H1 (cell line): Measurements from ENCODE around the gene TUBGCP2. TPM values are rescaled to one million over a fixed set of nuclear protein-coding genes. Genes with fewer than 3 reads are reported as not detected.

Source experiments
- CTCF ChIA-PET: fragments of 300-600 bp; sonication (Branson Sonifier 250); formaldehyde crosslinking; loops from one replicate; lab custom pipeline; 2021; ENCODE audit not compliant: partially characterized antibody; lab: Charles Lee
- POLR2A ChIA-PET: fragments of 300-600 bp; sonication (Branson Sonifier 250); formaldehyde crosslinking; loops from one replicate; lab custom pipeline; 2021; ENCODE audit warnings: inconsistent platforms; ENCODE audit not compliant: partially characterized antibody; lab: Charles Lee
- DNase-seq, 2 experiments: peaks; one replicate each; pipeline versions ENCODE4 v3.0.0 to v3.0.0-alpha.2; 2010 to 2022; ENCODE audit warnings: low spot score in 2 of 2, low read depth in 1 of 2, mixed read lengths in 1 of 2
- FAIRE-seq: peaks from 2 replicates; lab custom pipeline; 2011; peaks lifted over from hg19 to GRCh38; lab: Jason Lieb, UNC
- H2AFZ ChIP-seq: 2 replicates; pipeline ENCODE4 v1.8.1; 2012; ENCODE audit warnings: low read length, inconsistent platforms
- H2AK5ac ChIP-seq: 2 replicates; pipeline ENCODE4 v1.6.1; 2013; ENCODE audit warnings: low read depth, low read length
- H2BK120ac ChIP-seq: replicated peaks from 2 replicates; pipeline ENCODE3; 2013; ENCODE audit warnings: low read depth, low read length, inconsistent platforms
- H2BK12ac ChIP-seq: 2 replicates; pipeline ENCODE4 v1.6.1; 2013; ENCODE audit warnings: low read depth, low read length
- H2BK15ac ChIP-seq: 2 replicates; pipeline ENCODE4 v1.6.1; 2013; ENCODE audit warnings: low read length
- H2BK20ac ChIP-seq: 2 replicates; pipeline ENCODE4 v1.6.1; 2013; ENCODE audit warnings: low read length
- H2BK5ac ChIP-seq: 2 replicates; pipeline ENCODE4 v1.6.1; 2013; ENCODE audit warnings: low read depth, low read length
- H3K14ac ChIP-seq: 2 replicates; pipeline ENCODE4 v1.6.1; 2013; ENCODE audit warnings: inconsistent platforms; ENCODE audit not compliant: insufficient read length
- H3K18ac ChIP-seq: 2 replicates; pipeline ENCODE4 v1.6.1; 2013; ENCODE audit warnings: low read length; ENCODE audit errors: extremely low read depth
- H3K23ac ChIP-seq: 2 replicates; pipeline ENCODE4 v1.6.1; 2013; ENCODE audit warnings: inconsistent platforms; ENCODE audit not compliant: insufficient read length
- H3K23me2 ChIP-seq: 2 replicates; pipeline ENCODE4 v1.6.1; 2013; ENCODE audit warnings: low read depth, low read length
- H3K27ac ChIP-seq: 2 replicates; pipeline ENCODE4 v1.6.1; 2011; ENCODE audit warnings: low read depth, low read length, inconsistent platforms
- H3K27me3 ChIP-seq, 4 experiments: replicated peaks in 1 of 4; 1 replicate in 1 of 4; 2 replicates in 3 of 4; pipeline versions ENCODE4 v1.6.1 to v1.8.1; 2011 to 2013; ENCODE audit warnings: low read length in 3 of 4, mild to moderate bottlenecking in 3 of 4, inconsistent platforms in 2 of 4, mixed read lengths in 2 of 4, moderate library complexity in 1 of 4; ENCODE audit not compliant: control insufficient read depth in 3 of 4, insufficient read depth in 3 of 4; ENCODE audit errors: extremely low read depth in 1 of 4
- H3K36me3 ChIP-seq, 4 experiments: 2 replicates each; pipeline versions ENCODE4 v1.6.1 to v1.8.1; 2011 to 2013; ENCODE audit warnings: mild to moderate bottlenecking in 4 of 4, low read length in 3 of 4, moderate library complexity in 2 of 4, control low read depth in 1 of 4, inconsistent platforms in 1 of 4; ENCODE audit not compliant: insufficient read depth in 4 of 4, control insufficient read depth in 2 of 4
- H3K4ac ChIP-seq: replicated peaks from 2 replicates; pipeline ENCODE3; 2013; ENCODE audit warnings: low read length, low read depth, mixed read lengths, inconsistent platforms; ENCODE audit not compliant: insufficient read length
- H3K4me1 ChIP-seq, 4 experiments: replicated peaks in 1 of 4; 1 replicate in 1 of 4; 2 replicates in 3 of 4; pipeline versions ENCODE4 v1.6.1 to v1.8.1; 2011 to 2013; ENCODE audit warnings: low read length in 3 of 4, inconsistent platforms in 2 of 4, mixed read lengths in 1 of 4; ENCODE audit not compliant: insufficient read depth in 4 of 4, control insufficient read depth in 3 of 4
- H3K4me2 ChIP-seq, 2 experiments: 2 replicates each; pipeline versions ENCODE4 v1.6.1 to v1.8.1; 2011 to 2013; ENCODE audit warnings: low read depth in 2 of 2, low read length in 2 of 2, control low read depth in 1 of 2, inconsistent platforms in 1 of 2, mild to moderate bottlenecking in 1 of 2; ENCODE audit not compliant: insufficient read depth in 1 of 2
- H3K4me3 ChIP-seq, 4 experiments: fragments of 200-600, 300-600 bp in 1 of 4; sonication (generic), shearing (Covaris generic), sonication (Bioruptor Twin) in 1 of 4; 2 replicates each; pipeline versions ENCODE4 v1.5.1 to v1.8.1; 2011 to 2016; ENCODE audit warnings: low read length in 4 of 4, low read depth in 3 of 4, control low read depth in 2 of 4, inconsistent platforms in 2 of 4, mild to moderate bottlenecking in 2 of 4, mixed read lengths in 1 of 4, moderate library complexity in 1 of 4; ENCODE audit not compliant: insufficient read depth in 2 of 4; ENCODE audit errors: extremely low read depth in 1 of 4
- H3K56ac ChIP-seq: replicated peaks from 2 replicates; pipeline ENCODE3; 2013; ENCODE audit warnings: low read depth, mild to moderate bottlenecking, mixed read lengths, low read length, inconsistent platforms; ENCODE audit not compliant: insufficient read length
- H3K79me1 ChIP-seq: 2 replicates; pipeline ENCODE4 v1.6.1; 2013; ENCODE audit warnings: low read depth, low read length, control low read depth
- H3K79me2 ChIP-seq, 2 experiments: 2 replicates each; pipeline versions ENCODE4 v1.6.1 to v1.8.1; 2012 to 2013; ENCODE audit warnings: low read length in 2 of 2, mild to moderate bottlenecking in 2 of 2, inconsistent platforms in 1 of 2; ENCODE audit not compliant: insufficient read depth in 2 of 2, control insufficient read depth in 1 of 2
- H3K9ac ChIP-seq, 4 experiments: replicated peaks in 1 of 4; 1 replicate in 1 of 4; 2 replicates in 3 of 4; pipeline versions ENCODE4 v1.6.1 to v1.8.1; 2011 to 2013; ENCODE audit warnings: low read depth in 3 of 4, low read length in 3 of 4, control low read depth in 2 of 4, mild to moderate bottlenecking in 2 of 4, moderate library complexity in 2 of 4, inconsistent platforms in 1 of 4; ENCODE audit errors: extremely low read depth in 1 of 4
- H3K9me3 ChIP-seq, 2 experiments: 2 replicates each; pipeline versions ENCODE4 v1.6.1 to v1.8.1; 2012 to 2013; ENCODE audit warnings: mild to moderate bottlenecking in 2 of 2, moderate library complexity in 2 of 2, control low read depth in 1 of 2, inconsistent platforms in 1 of 2, low read depth in 1 of 2, low read length in 1 of 2, mixed read lengths in 1 of 2; ENCODE audit not compliant: insufficient read depth in 2 of 2
- H4K20me1 ChIP-seq, 2 experiments: replicated peaks in 1 of 2; 2 replicates each; pipeline versions ENCODE3 to v1.8.1; 2011 to 2013; ENCODE audit warnings: inconsistent platforms in 2 of 2, low read length in 2 of 2, mild to moderate bottlenecking in 1 of 2; ENCODE audit not compliant: insufficient read depth in 2 of 2, control insufficient read depth in 1 of 2
- H4K5ac ChIP-seq: 2 replicates; pipeline ENCODE4 v1.6.1; 2013; ENCODE audit warnings: low read length, low read depth, mixed read lengths, inconsistent platforms; ENCODE audit not compliant: insufficient read length
- H4K8ac ChIP-seq: 2 replicates; pipeline ENCODE4 v1.8.0; 2013; ENCODE audit warnings: mild to moderate bottlenecking, moderate library complexity, low read length, inconsistent platforms; ENCODE audit not compliant: insufficient read depth; ENCODE audit errors: extremely low read depth
- H4K91ac ChIP-seq: replicated peaks from 2 replicates; pipeline ENCODE3; 2013; ENCODE audit warnings: low read length, mixed read lengths, inconsistent platforms; ENCODE audit not compliant: insufficient read length
- BACH1 ChIP-seq: IDR thresholded peaks from 2 replicates; pipeline ENCODE4 v1.6.1; 2012; ENCODE audit warnings: low read length, improper control_type of control experiment
- E2F6 ChIP-seq: IDR thresholded peaks from 2 replicates; pipeline ENCODE4 v1.6.1; 2012; ENCODE audit warnings: inconsistent platforms
- EZH2 ChIP-seq: fragments of 200-600 bp; sonication (generic); IDR thresholded peaks from 2 replicates; pipeline ENCODE4 v1.7.1; 2012; ENCODE audit warnings: low read depth, mild to moderate bottlenecking, moderate library complexity, low read length, inconsistent platforms; ENCODE audit not compliant: severe bottlenecking
- POLR2A ChIP-seq, 2 experiments: IDR thresholded peaks; 1 replicate in 1 of 2; 2 replicates in 1 of 2; pipeline ENCODE4 v1.6.1; 2011; ENCODE audit warnings: low read depth in 2 of 2, low read length in 2 of 2, mild to moderate bottlenecking in 2 of 2; ENCODE audit errors: control extremely low read depth in 1 of 2
- POLR2AphosphoS5 ChIP-seq: IDR thresholded peaks from 2 replicates; pipeline ENCODE4 v1.6.1; 2011; ENCODE audit warnings: low read depth, low read length
- RFX5 ChIP-seq: IDR thresholded peaks from 2 replicates; pipeline ENCODE4 v1.6.1; 2011; ENCODE audit warnings: low read depth, low read length, improper control_type of control experiment, borderline replicate concordance
- SAP30 ChIP-seq: fragments of 300-600 bp; sonication (generic); IDR thresholded peaks from 2 replicates; pipeline ENCODE4 v1.7.1; 2012; ENCODE audit warnings: low read length, moderate library complexity, mild to moderate bottlenecking, inconsistent platforms; ENCODE audit not compliant: insufficient read depth, insufficient replicate concordance
- SIN3A ChIP-seq, 2 experiments: IDR thresholded peaks in 1 of 2; conservative IDR thresholded peaks in 1 of 2; 2 replicates each; pipeline ENCODE4 v1.6.1; 2011 to 2012; ENCODE audit warnings: low read length in 2 of 2, improper control_type of control experiment in 1 of 2, low read depth in 1 of 2, mild to moderate bottlenecking in 1 of 2
- SP1 ChIP-seq: IDR thresholded peaks from 2 replicates; pipeline ENCODE4 v1.6.1; 2011; ENCODE audit warnings: low read depth, low read length
- SRF ChIP-seq: IDR thresholded peaks from 2 replicates; pipeline ENCODE4 v1.6.1; 2011; ENCODE audit warnings: mild to moderate bottlenecking, low read depth, low read length, moderate library complexity
- TAF7 ChIP-seq: optimal IDR thresholded peaks from 2 replicates; pipeline ENCODE3; 2011; ENCODE audit warnings: low read depth, mild to moderate bottlenecking, inconsistent platforms, low read length, moderate library complexity, borderline replicate concordance
- WGBS, 2 experiments: shearing (Covaris generic) in 1 of 2; methylation state at CpG; one replicate each; pipeline versions ENCODE4 v1.1.6 to v1.1.7; 2013 to 2015; ENCODE audit warnings: low lambda C conversion rate in 2 of 2, mixed read lengths in 2 of 2, inconsistent platforms in 1 of 2, low coverage in 1 of 2, missing lambda C conversion rate in 1 of 2; ENCODE audit not compliant: insufficient replicate concordance in 2 of 2, insufficient coverage in 1 of 2, insufficient read length in 1 of 2; ENCODE audit errors: extremely low coverage in 1 of 2, missing lambda C conversion rate in 1 of 2; 5-methylcytosine and 5-hydroxymethylcytosine counted together
- polyA plus RNA-seq, 7 experiments: library from polyadenylated mRNA; depleted of rRNA in 3 of 7; stranded (reverse) in 5 of 7; unstranded in 2 of 7; fragments of >200 nt in 5 of 7; fragments of 200-250 nt in 2 of 7; gene quantifications; 1 replicate in 5 of 7; 2 replicates in 1 of 7; 4 replicates in 1 of 7; pipeline versions ENCODE4 v1.2.1 to v1.2.3, GENCODE V29; 2011 to 2013; ENCODE audit warnings: missing spikeins in 2 of 7, mixed read lengths in 2 of 7
- total RNA-seq: library from RNA; stranded (reverse); fragmentation: NEBNext Ultra II Directional; extraction: Animal tissue kit (Norgen Biotek cat#: 25700); gene quantifications from 2 replicates; pipeline ENCODE4 v1.2.1, GENCODE V29; 2021

TUBGCP2 gene
- total and polyA plus RNA-seq, 2 of the 8 experiments (the other 6 are each of a cell fraction or from before 2014, with no cell fraction given), result 34.9 to 51.9 TPM

GRCh38 chr10:133349577-133350011 lies 40.9 kb upstream of the TUBGCP2 start:
- CTCF ChIA-PET, result interaction anchor here (0.7 kb wide), 1 partner anchor 9 kb away, joined by 3 read pairs; no protein-coding TSS in a partner anchor
- H3K79me1 ChIP-seq, result no peaks in the 10 kb centered on the region
- no peak overlapping the region for H3K14ac ChIP-seq
- no peak overlapping the region for H2BK12ac ChIP-seq
- H3K56ac ChIP-seq, result no peak overlapping the region
- no peak overlapping the region for H2AK5ac ChIP-seq
- H3K18ac ChIP-seq, result no peak overlapping the region
- no peaks in the 10 kb centered on the region; a peak in 3 of 7 replicates for H3K27me3 ChIP-seq
- peaks cover 4% of the 10 kb centered on the region; the same call in 1 of the 2 replicates for H3K23me2 ChIP-seq
- no peak overlapping the region for H4K5ac ChIP-seq
- H2BK5ac ChIP-seq, result no peak overlapping the region
- H2AFZ ChIP-seq, result no peak overlapping the region
- H3K27ac ChIP-seq, result no peak overlapping the region
- no peak overlapping the region for H3K4me3 ChIP-seq
- H3K36me3 ChIP-seq, result no peaks in the 10 kb centered on the region; a peak in 1 of 8 replicates
- H3K9me3 ChIP-seq, result no peaks in the 10 kb centered on the region
- H4K20me1 ChIP-seq, result peaks cover 4 to 12% of the 10 kb centered on the region in 2 experiments
- TF ChIP-seq BACH1 (no peak), RFX5 (no peak), SAP30 (no peak), E2F6 (no peak), POLR2A (IDR thresholded peaks at IDR 0.05; ENCODE audit: control extremely low read depth in 1 of 2, low read depth in 2 of 2, low read length in 2 of 2) (no peak), SIN3A (conservative IDR thresholded peaks at IDR 0.05 in 1 of 2, IDR thresholded peaks at IDR 0.05 in 1 of 2; ENCODE audit: low read depth in 1 of 2, low read length in 2 of 2) (no peak), TAF7 (no peak), SP1 (no peak), POLR2AphosphoS5 (no peak), SRF (no peak), EZH2 (no peak)
- TF ChIP-seq, all 59 proteins: peak for 0
- Histone ChIP-seq H2BK15ac (no peak overlapping the region), H3K4me1 (peaks cover 0 to 21% (median 2%) of the 10 kb centered on the region in 4 experiments; a peak in 4 of 7 replicates), H4K8ac (no peak overlapping the region), H4K91ac (no peak overlapping the region), H3K4ac (no peak overlapping the region), H3K79me2 (no peaks in the 10 kb centered on the region), H3K9ac (no peak overlapping the region), H3K23ac (no peak overlapping the region), H2BK120ac (no peak overlapping the region), H2BK20ac (no peak overlapping the region), H3K4me2 (no peak overlapping the region)
- WGBS, 2 experiments, result 89% methylated on average over 9 of the region's 9 CpGs; no CpG with 5 or more reads in 1 of the 2 experiments
- DNase-seq, result no peak
- POLR2A ChIA-PET, result interaction anchor here (1.1 to 1.3 kb wide), 2 partner anchors 13 to 21 kb away, joined by 3 read pairs; partner anchors contain the start of gene CALY
- FAIRE-seq, result no peak
